Stimulated activated CD4-positive, alpha-beta T cell treated with anti-CD3 and anti-CD28 coated beads, TNF-alpha, amount 100 ng/mL, for 24 hours (primary cell): Measurements from ENCODE around the gene ARL13A.
A peak's percentile ranks its signal among the peaks of the same experiment; 100 is the strongest.
"Not testable (repeated sequence)": the region's sequence is repeated elsewhere in the genome, so short reads cannot be mapped to it uniquely, and the experiment has no call there.

Experiments
- DNase-seq, 3 experiments: peaks; one replicate each; pipeline ENCODE4 v3.0.0-alpha.2; 2020; ENCODE audit warnings: low read depth in 3 of 3

Gene ARL13A

GRCh38 chrX:100969408-100969807 lies at the start of gene ARL13A:
TSS of gene ARL13A (plus strand) at chrX:100969708. CDS start at chrX:100973690, 3,982 bp downstream.
- DNase-seq: no peak

- no peak for DNase-seq
Observed at GRCh38 chrX:100924375-100924774, 45.1 kb upstream of the ARL13A start.

- no peak for DNase-seq
Observed at GRCh38 chrX:100926453-100926852, 43.1 kb upstream of the ARL13A start.

- peak in 2 of 3 experiments; percentile 14 to 33 for DNase-seq
Observed at GRCh38 chrX:100928660-100929613, 40.6 kb upstream of the ARL13A start, which contains the start of gene XKRX. TSS of gene XKRX (minus strand) at chrX:100928917. CDS start at chrX:100928304, 613 bp downstream.

GRCh38 chrX:100931218-100931924 lies 38.1 kb upstream of the ARL13A start:
- peak in 1 of 3 experiments; percentile 4 for DNase-seq

- DNase-seq: no peak
Observed at GRCh38 chrX:100931925-100932285, 37.6 kb upstream of the ARL13A start.

- no peak for DNase-seq
Observed at GRCh38 chrX:100935767-100936166, 33.7 kb upstream of the ARL13A start.

GRCh38 chrX:100939333-100939732 lies 30.2 kb upstream of the ARL13A start:
- no peak for DNase-seq

GRCh38 chrX:100944601-100945000 lies 24.9 kb upstream of the ARL13A start:
- no peak for DNase-seq

GRCh38 chrX:100946299-100946927 lies 23.1 kb upstream of the ARL13A start:
- no peak for DNase-seq

GRCh38 chrX:100948557-100948956 lies 21.0 kb upstream of the ARL13A start:
- DNase-seq: no peak

- no peak for DNase-seq
Observed at GRCh38 chrX:100962811-100963210, 6.7 kb upstream of the ARL13A start.

- no peak for DNase-seq
Observed at GRCh38 chrX:100964362-100964761, 5.1 kb upstream of the ARL13A start.

GRCh38 chrX:100969936-100970335 lies 428 bp downstream of the ARL13A start:
- no peak for DNase-seq

GRCh38 chrX:100973411-100973810 lies 3.9 kb downstream of the ARL13A start:
- no peak for DNase-seq

GRCh38 chrX:100975212-100975611 lies 5.7 kb downstream of the ARL13A start:
- no peak for DNase-seq

- DNase-seq: no peak
Observed at GRCh38 chrX:100976211-100976610, 6.7 kb downstream of the ARL13A start.

GRCh38 chrX:100979881-100980607 lies 10.5 kb downstream of the ARL13A start:
- DNase-seq: no peak

- DNase-seq: no peak
Observed at GRCh38 chrX:100980608-100981497, 11.3 kb downstream of the ARL13A start.

- DNase-seq: not testable (repeated sequence)
Observed at GRCh38 chrX:100981498-100981845, 12.0 kb downstream of the ARL13A start.

GRCh38 chrX:100984818-100985217 lies 15.3 kb downstream of the ARL13A start:
- DNase-seq: no peak
